ENCODE data around the gene LKAAEAR1.

DNA sequence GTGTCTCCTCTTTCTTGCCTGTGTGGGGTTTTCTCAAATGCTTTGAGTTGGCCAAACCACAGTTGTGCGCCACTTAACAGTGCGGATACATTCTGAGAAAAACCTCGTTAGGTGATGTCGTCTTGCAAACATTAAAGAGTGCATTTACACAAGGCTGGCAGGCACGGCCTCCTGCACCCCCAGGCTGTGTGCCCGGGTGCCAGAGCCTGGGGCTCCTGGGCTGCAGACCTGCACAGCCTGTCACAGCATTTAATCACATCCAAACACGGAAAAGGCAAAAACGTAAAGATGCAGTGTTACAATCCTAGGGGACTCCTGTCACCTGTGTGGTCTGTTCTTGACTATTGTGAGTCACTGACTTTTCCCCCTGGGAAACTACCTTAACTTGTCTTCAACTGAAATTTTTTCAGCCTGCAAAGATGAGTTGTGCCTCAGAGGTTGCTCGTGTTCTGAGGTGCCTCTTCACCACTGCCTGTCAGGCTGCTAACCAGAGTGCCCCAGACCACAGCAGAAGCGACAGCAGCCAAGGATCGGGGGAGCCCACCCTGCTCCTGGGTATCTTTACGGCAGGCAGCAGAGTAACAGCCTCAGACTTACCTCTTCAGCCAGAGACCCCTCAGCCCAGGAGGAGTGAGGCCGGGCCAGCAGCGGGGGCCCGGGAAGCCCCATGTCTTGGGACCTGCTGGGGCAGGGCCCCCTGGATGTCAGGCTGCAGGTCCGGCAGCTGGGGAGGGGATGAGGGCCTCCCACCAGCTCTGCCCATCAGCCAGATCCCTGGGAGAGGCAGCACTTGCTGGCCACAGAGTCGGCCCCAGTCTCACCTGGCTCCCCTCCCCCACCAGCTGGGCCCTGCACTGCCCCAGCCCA, 48.9 kb downstream of the LKAAEAR1 start:
- TF ChIP-seq, protein P1, sequence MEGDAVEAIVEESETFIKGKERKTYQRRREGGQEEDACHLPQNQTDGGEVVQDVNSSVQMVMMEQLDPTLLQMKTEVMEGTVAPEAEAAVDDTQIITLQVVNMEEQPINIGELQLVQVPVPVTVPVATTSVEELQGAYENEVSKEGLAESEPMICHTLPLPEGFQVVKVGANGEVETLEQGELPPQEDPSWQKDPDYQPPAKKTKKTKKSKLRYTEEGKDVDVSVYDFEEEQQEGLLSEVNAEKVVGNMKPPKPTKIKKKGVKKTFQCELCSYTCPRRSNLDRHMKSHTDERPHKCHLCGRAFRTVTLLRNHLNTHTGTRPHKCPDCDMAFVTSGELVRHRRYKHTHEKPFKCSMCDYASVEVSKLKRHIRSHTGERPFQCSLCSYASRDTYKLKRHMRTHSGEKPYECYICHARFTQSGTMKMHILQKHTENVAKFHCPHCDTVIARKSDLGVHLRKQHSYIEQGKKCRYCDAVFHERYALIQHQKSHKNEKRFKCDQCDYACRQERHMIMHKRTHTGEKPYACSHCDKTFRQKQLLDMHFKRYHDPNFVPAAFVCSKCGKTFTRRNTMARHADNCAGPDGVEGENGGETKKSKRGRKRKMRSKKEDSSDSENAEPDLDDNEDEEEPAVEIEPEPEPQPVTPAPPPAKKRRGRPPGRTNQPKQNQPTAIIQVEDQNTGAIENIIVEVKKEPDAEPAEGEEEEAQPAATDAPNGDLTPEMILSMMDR (optimal IDR thresholded peaks at IDR 0.05 in 1 of 3, IDR thresholded peaks at IDR 0.05 in 1 of 3, conservative IDR thresholded peaks at IDR 0.05 in 1 of 3; ENCODE audit: extremely low read depth in 1 of 3, insufficient read depth in 2 of 3, low read length in 3 of 3): no peak
- TF ChIP-seq EZH2 (IDR thresholded peaks at IDR 0.05; ENCODE audit: low read length): no peak
